Measurements from ENCODE around the gene RBMS3.

Gene RBMS3

GRCh38 chr3:29534006-29534405 is 253.1 kb downstream of the RBMS3 start:
- no peak for TF ChIP-seq CTCF (IDR thresholded peaks at IDR 0.05)

- TF ChIP-seq CTCF (IDR thresholded peaks at IDR 0.05): no peak
Observed at GRCh38 chr3:29536016-29536758, 255.3 kb downstream of the RBMS3 start.

- no peak for TF ChIP-seq CTCF (IDR thresholded peaks at IDR 0.05)
Observed at GRCh38 chr3:29537889-29538609, 257.2 kb downstream of the RBMS3 start.

- TF ChIP-seq CTCF (IDR thresholded peaks at IDR 0.05): no peak
Observed at GRCh38 chr3:29538610-29538958, 257.7 kb downstream of the RBMS3 start.

- TF ChIP-seq CTCF (IDR thresholded peaks at IDR 0.05): no peak
Observed at GRCh38 chr3:29540544-29540943, 259.7 kb downstream of the RBMS3 start.

- TF ChIP-seq CTCF (IDR thresholded peaks at IDR 0.05): no peak
Observed at GRCh38 chr3:29544701-29545363, 264.0 kb downstream of the RBMS3 start.

- TF ChIP-seq CTCF (IDR thresholded peaks at IDR 0.05): no peak
Observed at GRCh38 chr3:29545615-29546014, 264.7 kb downstream of the RBMS3 start.

Data from LNCAP (cell line).